WERI-Rb-1 (cell line): ENCODE measurements around the gene BICC1.

ENCODE experiments used
- DNase-seq: peaks from one replicate; pipeline ENCODE4 v3.0.0-alpha.2; 2020
- H3K27ac ChIP-seq: fragments of 250-450 bp; sonication (Bioruptor Pico); 2 replicates; pipeline ENCODE4 v1.5.1; 2020; ENCODE audit warnings: mild to moderate bottlenecking, moderate library complexity
- H3K27me3 ChIP-seq: fragments of 250-450 bp; sonication (Bioruptor Pico); 2 replicates; pipeline ENCODE4 v1.5.1; 2021; ENCODE audit warnings: mild to moderate bottlenecking, low read depth, moderate library complexity; ENCODE audit not compliant: insufficient read depth, severe bottlenecking
- H3K36me3 ChIP-seq: fragments of 250-450 bp; sonication (Bioruptor Pico); 2 replicates; pipeline ENCODE4 v1.5.1; 2020; ENCODE audit warnings: mild to moderate bottlenecking, moderate library complexity
- H3K4me3 ChIP-seq: 2 replicates; pipeline ENCODE4 v1.5.1; 2011; ENCODE audit warnings: low read depth, mild to moderate bottlenecking, control low read depth, low read length
- H3K9me3 ChIP-seq: fragments of 250-450 bp; sonication (Bioruptor Pico); 2 replicates; pipeline ENCODE4 v1.5.1; 2021; ENCODE audit warnings: mild to moderate bottlenecking, moderate library complexity; ENCODE audit not compliant: severe bottlenecking
- CTCF ChIP-seq: IDR thresholded peaks from 2 replicates; pipeline ENCODE4 v1.5.1; 2011; ENCODE audit warnings: low read depth, mild to moderate bottlenecking, control low read depth, inconsistent platforms, low read length

BICC1 gene

GRCh38 chr10:58660575-58661255, 148.0 kb downstream of the BICC1 start:
- no peaks in the 10 kb centered on the region for H3K36me3 ChIP-seq
- no peaks in the 10 kb centered on the region for H3K27me3 ChIP-seq
- H3K27ac ChIP-seq: no peak overlapping the region
- TF ChIP-seq CTCF: no peak
- no peak for DNase-seq
- no peak overlapping the region for H3K4me3 ChIP-seq
- peaks cover 2% of the 10 kb centered on the region for H3K9me3 ChIP-seq

- no peaks in the 10 kb centered on the region for H3K27me3 ChIP-seq
- H3K27ac ChIP-seq: no peak overlapping the region
- peaks cover 2% of the 10 kb centered on the region for H3K9me3 ChIP-seq
- no peak for DNase-seq
- H3K4me3 ChIP-seq: no peak overlapping the region
- no peak for TF ChIP-seq CTCF
- H3K36me3 ChIP-seq: no peaks in the 10 kb centered on the region
Measured at GRCh38 chr10:58661336-58661735, 148.7 kb downstream of the BICC1 start.

GRCh38 chr10:58661902-58662301, 149.2 kb downstream of the BICC1 start:
- H3K27ac ChIP-seq: no peak overlapping the region
- no peaks in the 10 kb centered on the region for H3K27me3 ChIP-seq
- no peak for DNase-seq
- no peak for TF ChIP-seq CTCF
- no peaks in the 10 kb centered on the region for H3K36me3 ChIP-seq
- H3K9me3 ChIP-seq: peaks cover 2% of the 10 kb centered on the region
- no peak overlapping the region for H3K4me3 ChIP-seq

GRCh38 chr10:58662314-58662713, 149.6 kb downstream of the BICC1 start:
- no peak for TF ChIP-seq CTCF
- no peaks in the 10 kb centered on the region for H3K27me3 ChIP-seq
- H3K4me3 ChIP-seq: no peak overlapping the region
- no peak for DNase-seq
- no peaks in the 10 kb centered on the region for H3K36me3 ChIP-seq
- no peak overlapping the region for H3K27ac ChIP-seq
- H3K9me3 ChIP-seq: peaks cover 2% of the 10 kb centered on the region

GRCh38 chr10:58665361-58665760, 152.7 kb downstream of the BICC1 start:
- Histone ChIP-seq H3K27me3 (no peaks in the 10 kb centered on the region), H3K4me3 (no peak overlapping the region), H3K9me3 (peaks cover 2% of the 10 kb centered on the region), H3K36me3 (no peaks in the 10 kb centered on the region), H3K27ac (no peak overlapping the region)
- no peak for TF ChIP-seq CTCF
- no peak for DNase-seq

GRCh38 chr10:58666024-58666423, 153.4 kb downstream of the BICC1 start:
- Histone ChIP-seq H3K27me3 (no peaks in the 10 kb centered on the region), H3K9me3 (peaks cover 2% of the 10 kb centered on the region), H3K4me3 (no peak overlapping the region), H3K27ac (no peak overlapping the region), H3K36me3 (no peaks in the 10 kb centered on the region)
- no peak for DNase-seq
- TF ChIP-seq CTCF: no peak
